ENCODE data around the gene ST6GAL1.

Gene ST6GAL1

DNA sequence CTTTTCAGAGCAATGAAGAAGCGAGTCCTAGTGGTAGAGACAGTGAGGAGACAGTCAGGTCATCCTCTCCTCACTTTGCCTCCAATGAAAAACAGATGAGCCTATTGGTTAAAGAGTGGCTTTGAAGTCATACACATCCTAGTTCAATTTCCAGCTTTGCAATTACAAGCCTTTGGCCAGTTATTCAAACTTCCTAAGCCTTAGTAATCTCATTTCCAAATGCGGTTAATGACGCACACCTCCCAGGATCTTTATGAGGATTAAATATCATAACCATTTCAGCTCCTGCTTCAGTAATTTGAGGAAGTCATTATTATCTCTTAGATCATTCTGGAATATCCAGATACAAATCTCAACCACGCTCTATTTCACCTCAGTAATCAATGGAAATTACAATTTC, 10.0 kb upstream of the ST6GAL1 start:
- H3K4me3 ChIP-seq (ENCODE audit: low read depth, low read length), result no peak overlapping the region
- no peak for TF ChIP-seq CTCF (IDR thresholded peaks at IDR 0.05; ENCODE audit: low read depth, low read length)

DNA sequence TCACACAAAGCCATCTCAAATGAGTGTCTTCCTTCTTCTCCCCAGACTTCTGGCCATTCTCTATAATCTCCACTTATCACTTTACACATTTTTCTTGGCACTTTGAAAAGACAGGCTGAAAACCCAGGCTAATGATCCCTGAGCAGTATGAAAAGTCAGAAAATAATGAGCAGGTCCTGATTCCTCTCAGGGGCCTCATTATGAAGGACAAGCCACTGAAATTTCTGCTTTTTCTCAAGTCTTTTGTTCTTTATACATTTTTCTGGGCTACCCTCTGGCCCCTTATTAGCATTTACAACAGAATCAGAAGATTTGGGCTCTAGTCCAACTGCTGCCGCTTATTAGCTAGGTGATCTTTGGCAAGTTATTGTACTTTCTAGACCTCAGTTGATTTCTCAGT, 9.5 kb upstream of the ST6GAL1 start:
- H3K4me3 ChIP-seq (ENCODE audit: low read depth, low read length), result no peak overlapping the region
- TF ChIP-seq CTCF (IDR thresholded peaks at IDR 0.05; ENCODE audit: low read depth, low read length), result no peak

DNA sequence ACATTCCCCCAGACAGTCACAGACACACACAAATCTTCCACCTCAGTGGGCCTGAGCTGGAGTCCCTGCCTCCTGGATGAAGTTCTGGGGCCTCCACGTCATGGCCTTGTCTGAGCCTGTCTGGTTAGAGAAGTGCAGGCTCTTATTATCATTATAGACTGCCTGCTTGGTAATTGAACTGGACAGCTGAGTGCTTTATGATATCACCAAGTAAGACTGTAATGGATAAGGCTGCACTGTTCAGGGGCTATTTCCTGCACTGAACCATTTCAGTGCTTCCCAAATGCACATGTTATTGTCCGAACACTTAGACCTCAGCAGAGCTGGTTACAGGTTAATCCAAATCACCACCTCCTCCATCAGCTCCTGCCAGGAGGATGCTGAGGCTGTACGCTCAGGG, 8.7 kb upstream of the ST6GAL1 start:
- no peak for TF ChIP-seq CTCF (IDR thresholded peaks at IDR 0.05; ENCODE audit: low read depth, low read length)
- H3K4me3 ChIP-seq (ENCODE audit: low read depth, low read length), result no peak overlapping the region

GRCh38 chr3:186922224-186922623, 8.1 kb upstream of the ST6GAL1 start:
- no peak overlapping the region for H3K4me3 ChIP-seq (ENCODE audit: low read depth, low read length)
- no peak for TF ChIP-seq CTCF (IDR thresholded peaks at IDR 0.05; ENCODE audit: low read depth, low read length)

- TF ChIP-seq CTCF (IDR thresholded peaks at IDR 0.05; ENCODE audit: low read depth, low read length), result no peak
Measured at GRCh38 chr3:186922790-186923189, 7.5 kb upstream of the ST6GAL1 start.

GRCh38 chr3:186923241-186923640, 7.1 kb upstream of the ST6GAL1 start:
- TF ChIP-seq CTCF (IDR thresholded peaks at IDR 0.05; ENCODE audit: low read depth, low read length), result no peak
- H3K4me3 ChIP-seq (ENCODE audit: low read depth, low read length), result no peak overlapping the region

More at GRCh38 chr3:186922790-186923189, 7.5 kb upstream of the ST6GAL1 start:
- H3K4me3 ChIP-seq (ENCODE audit: low read depth, low read length), result no peak overlapping the region

GRCh38 chr3:186925826-186926225, 4.5 kb upstream of the ST6GAL1 start:
- no peak for TF ChIP-seq CTCF (IDR thresholded peaks at IDR 0.05; ENCODE audit: low read depth, low read length)

More at GRCh38 chr3:186925826-186926225, 4.5 kb upstream of the ST6GAL1 start:
- H3K4me3 ChIP-seq (ENCODE audit: low read depth, low read length), result no peak overlapping the region

Measured in WI38 (cell line).